Fibroblast of villous mesenchyme (primary cell): ENCODE data around the gene C11orf68. TPM values are rescaled to one million over a fixed set of nuclear protein-coding genes. Genes with fewer than 3 reads are reported as not detected.

Experiments used
- DNase-seq: peaks from one replicate; pipeline ENCODE4 v3.0.0-alpha.2; 2010; ENCODE audit warnings: low read depth
- H3K4me3 ChIP-seq: 2 replicates; pipeline ENCODE4 v1.5.1; 2011; ENCODE audit warnings: low read depth, mild to moderate bottlenecking, low read length
- total RNA-seq: library from RNA; depleted of rRNA; stranded (reverse); fragments of >200 nt; gene quantifications from 2 replicates; pipeline ENCODE4 v1.2.3, GENCODE V29; 2012
- TF ChIP-seq, protein P1 (sequence below): IDR thresholded peaks from 2 replicates; pipeline ENCODE4 v1.5.1; 2012; ENCODE audit warnings: low read depth, mild to moderate bottlenecking, low read length; ENCODE audit not compliant: insufficient read depth

Gene C11orf68
- total RNA-seq, 1 donor, result 31.5 TPM

DNA sequence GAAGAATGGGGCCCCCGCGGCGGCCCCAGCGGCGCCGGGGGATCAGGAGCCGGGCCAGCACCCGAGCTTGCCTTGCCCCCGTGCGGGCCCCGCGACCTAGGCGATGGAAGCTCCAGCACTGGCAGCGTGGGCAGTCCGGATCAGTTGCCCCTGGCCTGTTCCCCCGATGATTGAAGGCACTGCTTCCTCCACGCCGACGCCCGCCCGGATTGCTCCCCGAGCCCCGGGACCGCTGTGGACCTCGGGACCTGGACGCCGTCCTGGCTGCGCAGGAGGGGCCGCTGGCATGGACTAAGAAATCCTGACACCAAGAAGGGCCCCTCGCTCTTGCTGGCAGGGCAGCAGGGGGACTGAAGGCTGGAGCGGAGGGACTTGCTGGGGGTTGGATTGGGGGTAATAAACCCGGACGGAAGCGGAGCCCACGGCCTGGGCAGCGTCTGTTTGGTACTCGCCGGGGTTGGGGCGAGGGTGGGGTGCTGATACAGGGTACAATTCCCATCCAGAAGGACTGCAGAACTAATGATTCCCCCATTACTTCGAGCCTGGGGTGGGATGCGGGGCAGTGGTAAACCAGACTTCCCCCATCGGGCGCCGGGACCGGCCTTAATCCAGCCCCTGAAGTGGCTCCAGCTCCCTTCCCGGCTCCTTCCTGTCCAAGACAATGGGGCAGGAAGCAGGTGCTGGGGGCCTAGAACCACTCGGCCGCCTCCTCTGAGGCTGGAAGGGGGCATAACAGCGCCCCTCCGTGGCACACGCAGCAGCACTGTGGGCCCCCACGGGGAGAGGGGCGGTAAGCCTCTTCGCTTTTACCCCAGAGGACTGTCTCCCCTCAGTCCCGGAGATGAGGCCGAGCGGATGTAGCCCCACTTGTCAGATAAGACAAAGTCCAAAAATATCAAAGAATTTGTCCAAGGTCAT lies 27.4 kb downstream of the C11orf68 start:
- TF ChIP-seq, protein P1, sequence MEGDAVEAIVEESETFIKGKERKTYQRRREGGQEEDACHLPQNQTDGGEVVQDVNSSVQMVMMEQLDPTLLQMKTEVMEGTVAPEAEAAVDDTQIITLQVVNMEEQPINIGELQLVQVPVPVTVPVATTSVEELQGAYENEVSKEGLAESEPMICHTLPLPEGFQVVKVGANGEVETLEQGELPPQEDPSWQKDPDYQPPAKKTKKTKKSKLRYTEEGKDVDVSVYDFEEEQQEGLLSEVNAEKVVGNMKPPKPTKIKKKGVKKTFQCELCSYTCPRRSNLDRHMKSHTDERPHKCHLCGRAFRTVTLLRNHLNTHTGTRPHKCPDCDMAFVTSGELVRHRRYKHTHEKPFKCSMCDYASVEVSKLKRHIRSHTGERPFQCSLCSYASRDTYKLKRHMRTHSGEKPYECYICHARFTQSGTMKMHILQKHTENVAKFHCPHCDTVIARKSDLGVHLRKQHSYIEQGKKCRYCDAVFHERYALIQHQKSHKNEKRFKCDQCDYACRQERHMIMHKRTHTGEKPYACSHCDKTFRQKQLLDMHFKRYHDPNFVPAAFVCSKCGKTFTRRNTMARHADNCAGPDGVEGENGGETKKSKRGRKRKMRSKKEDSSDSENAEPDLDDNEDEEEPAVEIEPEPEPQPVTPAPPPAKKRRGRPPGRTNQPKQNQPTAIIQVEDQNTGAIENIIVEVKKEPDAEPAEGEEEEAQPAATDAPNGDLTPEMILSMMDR, result peak; percentile 27
- peak overlapping the region; percentile 63 for H3K4me3 ChIP-seq
- DNase-seq, result no peak

DNA sequence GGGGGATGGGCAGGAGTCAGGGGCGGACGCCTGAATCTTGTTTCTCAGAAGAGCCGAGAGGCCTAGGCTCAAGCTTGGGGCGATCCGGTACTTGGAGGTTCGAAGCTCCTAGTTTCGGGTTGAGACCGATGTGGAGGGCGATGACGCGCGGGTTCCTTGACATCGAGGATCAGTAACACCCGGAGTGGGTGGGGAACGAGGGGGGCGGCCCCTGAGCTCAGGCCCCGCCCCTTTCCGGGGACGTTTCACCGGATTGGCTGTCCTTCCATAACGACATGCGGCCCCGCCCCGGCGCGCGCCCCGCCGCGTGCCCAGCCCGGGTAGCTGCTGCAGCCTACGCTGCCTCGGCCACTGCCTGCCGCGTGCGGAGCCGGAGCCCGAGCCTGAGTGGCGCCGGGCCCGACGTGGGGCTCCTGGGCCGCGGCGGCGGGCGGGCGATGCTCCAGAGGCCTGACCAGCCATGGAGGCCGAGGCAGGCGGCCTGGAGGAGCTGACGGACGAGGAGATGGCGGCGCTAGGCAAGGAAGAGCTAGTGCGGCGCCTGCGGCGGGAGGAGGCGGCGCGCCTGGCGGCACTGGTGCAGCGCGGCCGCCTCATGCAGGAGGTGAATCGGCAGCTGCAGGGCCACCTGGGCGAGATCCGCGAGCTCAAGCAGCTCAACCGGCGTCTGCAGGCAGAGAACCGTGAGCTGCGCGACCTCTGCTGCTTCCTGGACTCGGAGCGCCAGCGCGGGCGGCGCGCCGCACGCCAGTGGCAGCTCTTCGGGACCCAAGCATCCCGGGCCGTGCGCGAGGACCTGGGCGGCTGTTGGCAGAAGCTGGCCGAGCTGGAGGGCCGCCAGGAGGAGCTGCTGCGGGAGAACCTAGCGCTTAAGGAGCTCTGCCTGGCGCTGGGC lies 28.3 kb downstream of the C11orf68 start, which contains the start of gene CCDC85B:
TSS of gene CCDC85B (plus strand) at position 350 of the 895 bp plus-strand sequence. CDS start at position 461, 111 bp downstream.
- H3K4me3 ChIP-seq, result peak within 1 kb of the TSS; percentile 63
- TF ChIP-seq, protein P1, result peak; percentile 8
- DNase-seq, result peak; percentile 97

DNA sequence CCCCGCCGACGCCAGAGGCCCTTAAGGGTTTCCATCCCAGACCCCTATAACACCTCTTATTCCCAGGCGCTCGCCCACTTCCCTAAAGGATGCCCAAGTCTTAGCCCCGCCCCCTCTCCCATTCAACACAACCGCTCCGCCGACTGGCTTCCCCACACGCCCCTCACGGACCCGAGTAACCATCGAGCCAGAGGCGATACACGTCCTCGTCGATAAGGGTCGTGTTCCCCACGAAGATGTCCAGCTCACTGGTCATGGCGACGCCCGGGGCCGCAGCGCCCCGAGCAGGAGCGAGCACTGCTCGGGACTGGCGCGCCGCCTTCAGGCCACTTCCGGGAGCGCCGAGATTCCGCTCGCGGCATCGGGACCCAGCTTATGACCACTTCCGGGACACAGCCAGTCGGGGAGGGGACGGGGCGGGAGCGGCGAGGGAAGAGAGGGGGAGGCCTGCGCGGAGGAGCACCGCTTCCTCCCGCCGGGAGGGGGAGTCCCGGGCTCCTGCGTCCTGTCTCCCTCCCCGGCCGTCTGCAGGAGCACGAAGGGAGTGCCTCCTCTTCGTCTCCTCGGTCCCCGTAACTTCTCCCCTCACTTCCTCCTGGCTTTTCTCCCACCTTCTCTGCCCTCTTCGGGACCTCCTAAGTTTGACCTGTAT lies 30.6 kb downstream of the C11orf68 start, which contains the start of gene FIBP:
TSS of gene FIBP (minus strand) at position 309 of the 652 bp plus-strand sequence. CDS start at position 256, 53 bp downstream.
- DNase-seq, result peak; percentile 98
- TF ChIP-seq, protein P1, result peak; percentile 77
- H3K4me3 ChIP-seq, result peak within 1 kb of the TSS; percentile 73

DNA sequence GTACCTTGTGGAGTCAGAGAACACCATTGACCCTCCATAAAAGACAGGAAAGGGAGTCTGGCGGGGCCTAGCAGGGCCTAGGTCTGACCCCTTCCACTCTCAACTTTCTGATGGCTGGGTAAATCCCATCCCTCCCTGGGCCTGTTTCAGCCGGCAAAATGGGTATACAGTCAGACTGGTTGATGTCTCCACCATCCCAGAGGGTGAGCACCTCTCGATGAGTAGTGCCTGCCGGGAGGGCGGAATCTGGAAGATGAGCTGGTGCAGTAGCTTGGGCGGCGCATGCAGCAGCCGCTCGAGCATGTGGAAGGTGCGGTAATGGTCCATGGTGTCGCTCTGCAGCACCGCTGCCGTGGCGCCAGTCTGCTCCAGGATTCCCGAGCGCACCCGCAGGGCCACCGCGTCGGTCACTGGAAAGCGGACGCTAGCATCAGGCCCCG lies 31.1 kb downstream of the C11orf68 start:
- peak overlapping the region; percentile 73 for H3K4me3 ChIP-seq
- TF ChIP-seq, protein P1, result no peak
- DNase-seq, result no peak

DNA sequence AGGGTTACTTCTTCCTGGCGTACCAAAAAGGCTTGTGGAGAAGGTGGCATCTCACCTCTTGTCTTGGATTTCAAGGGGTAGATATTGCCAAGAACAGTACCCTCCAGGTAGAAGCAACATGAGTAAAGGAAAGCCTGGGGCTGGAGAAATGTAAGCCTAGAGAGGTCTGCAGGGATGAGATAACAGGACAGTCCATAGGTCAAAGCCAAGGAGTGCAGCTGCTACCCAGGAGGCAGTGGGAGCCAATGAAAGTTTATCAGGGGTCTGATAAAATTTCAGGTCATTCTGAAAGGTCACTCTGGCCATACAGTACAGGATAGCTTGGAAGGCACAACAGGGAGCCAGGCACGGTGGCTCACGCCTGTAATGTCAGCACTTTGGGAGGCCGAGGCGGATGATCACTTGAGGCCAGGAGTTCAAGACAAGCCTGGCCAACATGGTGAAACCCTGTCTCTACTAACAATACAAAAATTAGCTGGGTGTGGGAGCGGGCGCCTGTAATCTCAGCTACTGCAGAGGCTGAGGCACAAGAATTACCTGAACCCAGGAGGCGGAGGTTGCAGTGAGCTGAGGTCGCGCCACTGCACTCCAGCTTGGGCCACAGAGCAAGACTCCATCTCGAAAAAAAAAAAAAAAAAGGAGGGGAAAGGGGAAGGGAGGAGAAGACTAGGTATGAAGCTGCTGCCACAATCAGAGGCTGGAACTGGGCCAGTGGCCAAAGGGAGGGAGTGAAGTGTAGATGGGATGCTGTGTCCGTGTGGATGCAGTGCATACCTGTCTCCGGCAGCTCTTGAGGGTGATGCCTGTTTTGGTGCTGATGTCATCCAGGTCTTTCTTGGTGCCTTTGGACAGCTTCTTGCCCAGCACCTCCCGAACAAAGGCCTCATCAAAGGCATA lies 31.8 kb downstream of the C11orf68 start:
- DNase-seq, result no peak
- H3K4me3 ChIP-seq, result peak overlapping the region; percentile 73
- TF ChIP-seq, protein P1, result no peak
